IMR-90 (cell line): ENCODE data around the gene POU2F2. TPM values are rescaled to one million over a fixed set of nuclear protein-coding genes. Genes with fewer than 3 reads are reported as not detected.

Experiments used
- ATAC-seq: fragments of 200-7000 bp; cut with Tn5 transposase; 2 replicates; pipeline ENCODE4 v1.9.1; 2020; ENCODE audit warnings: low read depth, mild to moderate bottlenecking, moderate library complexity
- BruUV-seq: library from RNA; stranded (reverse); fragments of 400-500 nt; replicated peaks from 2 replicates; lab custom pipeline; 2021; lab: Mats Ljungman, UMichigan
- CTCF ChIA-PET: fragments of 300-600 bp; formaldehyde crosslinking; extraction: SDS; loops from one replicate; lab custom pipeline; 2021; ENCODE audit warnings: antibody characterized with exemption; lab: Yijun Ruan, JAX
- POLR2A ChIA-PET: fragments of 300-600 bp; sonication (Branson Sonifier 250); formaldehyde crosslinking; loops from one replicate; lab custom pipeline; 2022; ENCODE audit warnings: antibody characterized with exemption; ENCODE audit not compliant: unreplicated experiment; lab: Charles Lee
- DNase-seq: peaks from one replicate; pipeline ENCODE4 v3.0.0; 2013
- H2AFZ ChIP-seq: replicated peaks from 2 replicates; pipeline ENCODE3; 2013; ENCODE audit warnings: low read length, mild to moderate bottlenecking; ENCODE audit not compliant: poor library complexity
- H2AK5ac ChIP-seq: 2 replicates; pipeline ENCODE4 v1.6.1; 2013; ENCODE audit warnings: low read depth, low read length, inconsistent platforms
- H2AK9ac ChIP-seq: replicated peaks from 2 replicates; pipeline ENCODE3; 2013; ENCODE audit warnings: mild to moderate bottlenecking, low read depth, low read length, moderate library complexity; ENCODE audit not compliant: poor library complexity
- H2BK120ac ChIP-seq: 2 replicates; pipeline ENCODE4 v1.6.1; 2013; ENCODE audit warnings: low read depth, low read length, inconsistent platforms
- H2BK15ac ChIP-seq: 3 replicates; pipeline ENCODE4 v1.6.1; 2013; ENCODE audit warnings: low read depth, low read length, inconsistent platforms
- H2BK20ac ChIP-seq: 2 replicates; pipeline ENCODE4 v1.6.1; 2013; ENCODE audit warnings: low read depth, mild to moderate bottlenecking, inconsistent platforms, low read length, moderate library complexity
- H2BK5ac ChIP-seq: 2 replicates; pipeline ENCODE4 v1.6.1; 2013; ENCODE audit warnings: mild to moderate bottlenecking, low read depth, low read length, inconsistent platforms; ENCODE audit not compliant: poor library complexity, severe bottlenecking
- H3K14ac ChIP-seq: replicated peaks from 2 replicates; pipeline ENCODE4 v1.6.1; 2013; ENCODE audit warnings: low read depth, low read length, inconsistent platforms
- H3K18ac ChIP-seq: 2 replicates; pipeline ENCODE4 v1.6.1; 2013; ENCODE audit warnings: low read depth, low read length, control low read depth
- H3K23ac ChIP-seq: 2 replicates; pipeline ENCODE4 v1.6.1; 2013; ENCODE audit warnings: low read depth, low read length, inconsistent platforms
- H3K27ac ChIP-seq: 2 replicates; pipeline ENCODE4 v1.5.1; 2013; ENCODE audit warnings: mild to moderate bottlenecking, control low read depth, low read length; ENCODE audit not compliant: insufficient read depth
- H3K27me3 ChIP-seq: 2 replicates; pipeline ENCODE4 v1.6.1; 2013; ENCODE audit warnings: low read length; ENCODE audit not compliant: control insufficient read depth, insufficient read depth
- H3K36me3 ChIP-seq: 2 replicates; pipeline ENCODE4 v1.6.1; 2013; ENCODE audit warnings: low read length, mixed read lengths; ENCODE audit not compliant: control insufficient read depth, insufficient read depth
- H3K4ac ChIP-seq: 2 replicates; pipeline ENCODE4 v1.6.1; 2013; ENCODE audit warnings: low read depth, low read length, inconsistent platforms
- H3K4me1 ChIP-seq: 2 replicates; pipeline ENCODE4 v1.6.1; 2013; ENCODE audit warnings: low read length, mixed read lengths; ENCODE audit not compliant: control insufficient read depth, insufficient read depth
- H3K4me2 ChIP-seq: 2 replicates; pipeline ENCODE4 v1.6.1; 2013; ENCODE audit warnings: low read depth, mild to moderate bottlenecking, control low read depth, low read length, moderate library complexity
- H3K4me3 ChIP-seq: 2 replicates; pipeline ENCODE4 v1.5.1; 2013; ENCODE audit warnings: low read depth, mild to moderate bottlenecking, control low read depth, low read length, moderate library complexity; ENCODE audit not compliant: insufficient read depth
- H3K56ac ChIP-seq: 2 replicates; pipeline ENCODE4 v1.6.1; 2013; ENCODE audit warnings: low read length, inconsistent platforms; ENCODE audit not compliant: insufficient read depth; ENCODE audit errors: extremely low read depth
- H3K79me1 ChIP-seq, 2 experiments: 2 replicates each; pipeline ENCODE4 v1.6.1; 2013; ENCODE audit warnings: low read length in 2 of 2, inconsistent platforms in 1 of 2, low read depth in 1 of 2
- H3K9ac ChIP-seq: 2 replicates; pipeline ENCODE4 v1.6.1; 2013; ENCODE audit warnings: low read depth, low read length, control low read depth
- H3K9me1 ChIP-seq: 2 replicates; pipeline ENCODE4 v1.6.1; 2013; ENCODE audit warnings: low read length, inconsistent platforms; ENCODE audit not compliant: insufficient read depth
- H3K9me3 ChIP-seq: 2 replicates; pipeline ENCODE4 v1.6.1; 2013; ENCODE audit warnings: low read length; ENCODE audit not compliant: control insufficient read depth, insufficient read depth
- H4K20me1 ChIP-seq: 2 replicates; pipeline ENCODE4 v1.6.1; 2013; ENCODE audit warnings: low read length, inconsistent platforms; ENCODE audit not compliant: insufficient read depth
- H4K5ac ChIP-seq: 2 replicates; pipeline ENCODE4 v1.6.1; 2013; ENCODE audit warnings: mild to moderate bottlenecking, low read depth, low read length, control low read depth
- H4K8ac ChIP-seq, 2 experiments: 2 replicates each; pipeline ENCODE4 v1.6.1; 2013; ENCODE audit warnings: low read depth in 2 of 2, low read length in 2 of 2, control low read depth in 1 of 2, inconsistent platforms in 1 of 2
- H4K91ac ChIP-seq: 2 replicates; pipeline ENCODE4 v1.6.1; 2013; ENCODE audit warnings: low read depth, low read length, inconsistent platforms; ENCODE audit not compliant: insufficient read depth
- BHLHE40 ChIP-seq: fragments of 150-350 bp; IDR thresholded peaks from 2 replicates; pipeline ENCODE4 v1.6.1; 2016; ENCODE audit warnings: mild to moderate bottlenecking, low read depth, low read length
- CEBPB ChIP-seq: IDR thresholded peaks from 2 replicates; pipeline ENCODE4 v1.6.1; 2012; ENCODE audit warnings: low read depth, low read length, improper control_type of control experiment
- CHD1 ChIP-seq: IDR thresholded peaks from 2 replicates; pipeline ENCODE4 v1.6.1; 2012; ENCODE audit warnings: low read depth, low read length, improper control_type of control experiment
- CTCF ChIP-seq: conservative IDR thresholded peaks from 2 replicates; pipeline ENCODE4 v1.5.1; 2012; ENCODE audit warnings: mild to moderate bottlenecking, low read depth, low read length, improper control_type of control experiment
- ELK1 ChIP-seq: fragments of 150-350 bp; IDR thresholded peaks from 2 replicates; pipeline ENCODE4 v1.6.1; 2016; ENCODE audit warnings: low read depth, mild to moderate bottlenecking, low read length, moderate library complexity, borderline replicate concordance
- FOS ChIP-seq: fragments of 150-350 bp; IDR thresholded peaks from 2 replicates; pipeline ENCODE4 v1.6.1; 2016; ENCODE audit warnings: low read depth, low read length
- MAFK ChIP-seq: IDR thresholded peaks from 2 replicates; pipeline ENCODE4 v1.6.1; 2012; ENCODE audit warnings: low read depth, low read length, improper control_type of control experiment
- MAZ ChIP-seq: IDR thresholded peaks from 2 replicates; pipeline ENCODE4 v1.6.1; 2012; ENCODE audit warnings: low read depth, mild to moderate bottlenecking, low read length, improper control_type of control experiment, moderate library complexity, borderline replicate concordance
- MXI1 ChIP-seq: IDR thresholded peaks from 2 replicates; pipeline ENCODE4 v1.6.1; 2012; ENCODE audit warnings: low read depth, mild to moderate bottlenecking, low read length, moderate library complexity, borderline replicate concordance
- NFE2L2 ChIP-seq: fragments of 150-350 bp; IDR thresholded peaks from 2 replicates; pipeline ENCODE4 v1.6.1; 2016; ENCODE audit warnings: low read depth, mild to moderate bottlenecking, low read length
- POLR2A ChIP-seq: IDR thresholded peaks from 2 replicates; pipeline ENCODE4 v1.6.1; 2012; ENCODE audit warnings: mild to moderate bottlenecking, low read depth, low read length
- RAD21 ChIP-seq: IDR thresholded peaks from 2 replicates; pipeline ENCODE4 v1.6.1; 2012; ENCODE audit warnings: low read length, improper control_type of control experiment
- RCOR1 ChIP-seq: IDR thresholded peaks from 2 replicates; pipeline ENCODE4 v1.6.1; 2012; ENCODE audit warnings: mild to moderate bottlenecking, low read length, improper control_type of control experiment; ENCODE audit not compliant: insufficient replicate concordance
- RFX5 ChIP-seq: IDR thresholded peaks from 2 replicates; pipeline ENCODE4 v1.8.0; 2012; ENCODE audit warnings: low read depth, mild to moderate bottlenecking, low read length, moderate library complexity
- SMC3 ChIP-seq: fragments of 150-350 bp; IDR thresholded peaks from 2 replicates; pipeline ENCODE4 v1.6.1; 2016; ENCODE audit warnings: low read depth, mild to moderate bottlenecking, antibody characterized with exemption, low read length, moderate library complexity
- USF2 ChIP-seq: fragments of 150-350 bp; IDR thresholded peaks from 2 replicates; pipeline ENCODE4 v1.6.1; 2017; ENCODE audit warnings: mild to moderate bottlenecking, antibody characterized with exemption, low read length, low read depth
- WGBS, 2 experiments: methylation state at CpG; one replicate each; pipeline versions ENCODE4 v1.1.5 to v1.1.7; 2013; ENCODE audit warnings: missing lambda C conversion rate in 2 of 2; ENCODE audit not compliant: insufficient read length in 1 of 2; ENCODE audit errors: extremely low coverage in 2 of 2; 5-methylcytosine and 5-hydroxymethylcytosine counted together
- dilution Hi-C: fragments of 300-500 bp; cut with HindIII; formaldehyde crosslinking; loops from one replicate; pipeline ENCODE4 v1.14.3; 2018; ENCODE audit warnings: low sequenced_read_pairs; ENCODE audit not compliant: unreplicated experiment
- in situ Hi-C: fragments of 300-500 bp; cut with MboI; formaldehyde crosslinking; loops from 3 replicates; pipeline ENCODE4 v1.14.3; 2019; ENCODE audit warnings: low sequenced_read_pairs, inconsistent platforms, mixed read lengths
- intact Hi-C: fragments of 100-400 bp; cut with micrococcal nuclease; formaldehyde crosslinking; loops from 2 replicates; pipeline ENCODE4 v1.10.0; 2022
- polyA plus RNA-seq, 3 experiments: library from polyadenylated mRNA; depleted of rRNA; stranded (reverse); fragments of >200 nt; gene quantifications; 2 replicates each; pipeline ENCODE4 v1.2.3, GENCODE V29; 2012; ENCODE audit warnings: low replicate concordance in 1 of 3
- total RNA-seq: library from RNA; depleted of rRNA; stranded (reverse); fragments of >200 nt; gene quantifications from 2 replicates; pipeline ENCODE4 v1.2.3, GENCODE V29; 2012

Gene POU2F2
- total and polyA plus RNA-seq, 2 of the 4 experiments (the other 2 are of a cell fraction), result 0.54 to 5.0 TPM

- H3K4me1 ChIP-seq, result no peaks in the 10 kb centered on the region
- no peak overlapping the region for H3K9ac ChIP-seq
- no peak overlapping the region for H3K27ac ChIP-seq
- no peak for DNase-seq
- no peak overlapping the region for H3K4me2 ChIP-seq
- in situ Hi-C loops (no loop called here), intact Hi-C loops (no loop called here), dilution Hi-C loops (no loop called here)
- no peak overlapping the region for H2BK20ac ChIP-seq
- BruUV-seq, result no TSS peak
- H2BK15ac ChIP-seq, result no peak overlapping the region
- no peak overlapping the region for H3K4ac ChIP-seq
- no peak overlapping the region for H3K4me3 ChIP-seq
- no peak overlapping the region for H4K91ac ChIP-seq
- H2AFZ ChIP-seq, result no peak overlapping the region
- no peak overlapping the region for H3K18ac ChIP-seq
- no peak overlapping the region for H2BK5ac ChIP-seq
- no peak overlapping the region for H3K14ac ChIP-seq
- H2AK9ac ChIP-seq, result no peak overlapping the region
- no peaks in the 10 kb centered on the region for H3K79me1 ChIP-seq
- H3K27me3 ChIP-seq, result no peaks in the 10 kb centered on the region; the same call in 1 of the 2 replicates
- TF ChIP-seq POLR2A (no peak), NFE2L2 (no peak), CEBPB (no peak), FOS (no peak), MAZ (no peak), CHD1 (no peak), SMC3 (no peak), RAD21 (no peak), BHLHE40 (no peak), MXI1 (no peak), CTCF (no peak), RCOR1 (no peak), RFX5 (no peak), USF2 (no peak), MAFK (no peak), ELK1 (no peak)
- CTCF ChIA-PET, result interaction anchor here (1.1 kb wide), 2 partner anchors 10 to 17 kb away, joined by 3 to 4 read pairs; no protein-coding TSS in a partner anchor
- no peak overlapping the region for H4K5ac ChIP-seq
- no peaks in the 10 kb centered on the region for H3K36me3 ChIP-seq
- H3K56ac ChIP-seq, result no peak overlapping the region
- no peaks in the 10 kb centered on the region for H3K9me3 ChIP-seq
- no peak overlapping the region for H3K23ac ChIP-seq
- 54% methylated on average over 3 of the region's 6 CpGs; no CpG with 5 or more reads in 1 of the 2 experiments for WGBS, 2 experiments
- POLR2A ChIA-PET, result no interaction called here
- H4K8ac ChIP-seq, result no peak overlapping the region
- no peak overlapping the region for H2AK5ac ChIP-seq
- no peaks in the 10 kb centered on the region for H4K20me1 ChIP-seq
- H2BK120ac ChIP-seq, result no peak overlapping the region
- no peaks in the 10 kb centered on the region for H3K9me1 ChIP-seq
- no peak for ATAC-seq
Observed at GRCh38 chr19:42098781-42099180, 33.5 kb downstream of the POU2F2 start.
